ENCODE measurements around the gene LYL1.
A peak's percentile ranks its signal among the peaks of the same experiment; 100 is the strongest.

The LYL1 gene

GRCh38 chr19:13132471-13133180 is 30.0 kb upstream of the LYL1 start:
- peak; percentile 32 for DNase-seq
- in situ Hi-C loops (cut with MboI; ENCODE audit: low pct_unique_long_range_greater_than_20kb, low sequenced_read_pairs) = no loop called here

GRCh38 chr19:13130886-13131490 is 28.3 kb upstream of the LYL1 start:
- in situ Hi-C loops (cut with MboI; ENCODE audit: low pct_unique_long_range_greater_than_20kb, low sequenced_read_pairs) = no loop called here
- DNase-seq = no peak

GRCh38 chr19:13129384-13129783 is 26.7 kb upstream of the LYL1 start:
- in situ Hi-C loops (cut with MboI; ENCODE audit: low pct_unique_long_range_greater_than_20kb, low sequenced_read_pairs) = no loop called here
- no peak for DNase-seq

GRCh38 chr19:13128583-13128982 is 25.9 kb upstream of the LYL1 start:
- DNase-seq = no peak
- in situ Hi-C loops (cut with MboI; ENCODE audit: low pct_unique_long_range_greater_than_20kb, low sequenced_read_pairs) = no loop called here

- in situ Hi-C loops (cut with MboI; ENCODE audit: low pct_unique_long_range_greater_than_20kb, low sequenced_read_pairs) = no loop called here
- no peak for DNase-seq
Observed at GRCh38 chr19:13127811-13128575, 25.3 kb upstream of the LYL1 start.

- in situ Hi-C loops (cut with MboI; ENCODE audit: low pct_unique_long_range_greater_than_20kb, low sequenced_read_pairs) = no loop called here
- DNase-seq = no peak
Observed at GRCh38 chr19:13127051-13127450, 24.4 kb upstream of the LYL1 start.

- no peak for DNase-seq
- in situ Hi-C loops (cut with MboI; ENCODE audit: low pct_unique_long_range_greater_than_20kb, low sequenced_read_pairs) = no loop called here
Observed at GRCh38 chr19:13122980-13123957, 20.6 kb upstream of the LYL1 start.

GRCh38 chr19:13122275-13122878 is 19.7 kb upstream of the LYL1 start:
- in situ Hi-C loops (cut with MboI; ENCODE audit: low pct_unique_long_range_greater_than_20kb, low sequenced_read_pairs) = no loop called here

GRCh38 chr19:13121551-13122274 is 19.1 kb upstream of the LYL1 start:
- no peak for DNase-seq
- in situ Hi-C loops (cut with MboI; ENCODE audit: low pct_unique_long_range_greater_than_20kb, low sequenced_read_pairs) = no loop called here

More at GRCh38 chr19:13122275-13122878, 19.7 kb upstream of the LYL1 start:
- DNase-seq = no peak

GRCh38 chr19:13120817-13121216 is 18.2 kb upstream of the LYL1 start:
- no peak for DNase-seq
- in situ Hi-C loops (cut with MboI; ENCODE audit: low pct_unique_long_range_greater_than_20kb, low sequenced_read_pairs) = no loop called here

GRCh38 chr19:13120031-13120430 is 17.4 kb upstream of the LYL1 start:
- DNase-seq = no peak
- in situ Hi-C loops (cut with MboI; ENCODE audit: low pct_unique_long_range_greater_than_20kb, low sequenced_read_pairs) = no loop called here

GRCh38 chr19:13119627-13120026 is 17.0 kb upstream of the LYL1 start:
- DNase-seq = no peak
- in situ Hi-C loops (cut with MboI; ENCODE audit: low pct_unique_long_range_greater_than_20kb, low sequenced_read_pairs) = no loop called here

- in situ Hi-C loops (cut with MboI; ENCODE audit: low pct_unique_long_range_greater_than_20kb, low sequenced_read_pairs) = no loop called here
- peak; percentile 34 for DNase-seq
Observed at GRCh38 chr19:13118424-13119193, 16.0 kb upstream of the LYL1 start.

- DNase-seq = peak; percentile 89
- in situ Hi-C loops (cut with MboI; ENCODE audit: low pct_unique_long_range_greater_than_20kb, low sequenced_read_pairs) = no loop called here
Observed at GRCh38 chr19:13117772-13118423, 15.2 kb upstream of the LYL1 start, which contains the start of gene NACC1. Gene NACC1, plus strand, starts transcription at chr19:13118264. Its CDS starts 16,944 bp downstream, at chr19:13135208.

- in situ Hi-C loops (cut with MboI; ENCODE audit: low pct_unique_long_range_greater_than_20kb, low sequenced_read_pairs) = no loop called here
- DNase-seq = no peak
Observed at GRCh38 chr19:13117176-13117771, 14.6 kb upstream of the LYL1 start.
